GM18858 (cell line): ENCODE measurements around the gene DES.

ENCODE experiments used
- ATAC-seq: cut with Tn5 transposase; IDR thresholded peaks from one replicate; pipeline ENCODE4 v1.9.1; 2021; ENCODE audit not compliant: unreplicated experiment

Gene DES

DNA sequence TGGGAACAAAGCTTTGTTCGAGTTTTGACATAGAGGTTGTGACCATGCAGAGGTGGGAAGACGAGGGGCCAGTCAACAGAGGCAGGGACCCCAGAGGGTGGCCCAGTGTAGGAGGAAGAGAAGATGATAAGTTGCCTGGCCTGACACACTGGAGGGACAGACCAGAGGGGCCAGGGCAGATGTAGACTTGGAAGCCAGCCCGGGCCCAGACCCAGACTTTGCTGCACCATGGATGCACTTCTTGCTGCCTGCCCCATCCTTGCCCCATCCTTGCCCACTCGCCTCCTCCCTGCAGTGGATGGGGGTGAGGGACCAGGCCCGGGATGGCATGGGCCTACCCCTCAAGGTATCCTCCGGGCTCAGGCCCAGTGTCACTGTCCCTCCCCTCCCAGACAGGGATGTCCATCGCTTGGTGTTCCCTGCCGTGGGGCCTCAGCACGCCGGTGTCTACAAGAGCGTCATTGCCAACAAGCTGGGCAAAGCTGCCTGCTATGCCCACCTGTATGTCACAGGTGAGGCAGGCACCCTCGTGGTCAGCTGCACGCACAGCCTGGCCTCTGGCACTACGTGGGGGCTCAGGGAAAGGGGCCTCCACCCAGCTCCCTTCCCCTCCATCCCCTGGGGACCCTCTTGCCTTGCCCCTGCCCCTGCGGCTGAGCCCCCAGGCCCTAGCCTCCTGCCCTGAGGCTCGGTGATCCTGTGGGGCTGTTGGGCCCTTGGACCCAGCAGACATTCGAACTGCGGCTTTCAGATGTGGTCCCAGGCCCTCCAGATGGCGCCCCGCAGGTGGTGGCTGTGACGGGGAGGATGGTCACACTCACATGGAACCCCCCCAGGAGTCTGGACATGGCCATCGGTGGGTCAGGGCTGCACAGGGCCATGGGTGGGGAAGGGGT lies 53.5 kb downstream of the DES start:
- no peak for ATAC-seq

GRCh38 chr2:219472629-219473187 lies 54.5 kb downstream of the DES start:
- ATAC-seq: no peak

GRCh38 chr2:219473511-219473910 lies 55.3 kb downstream of the DES start:
- no peak for ATAC-seq

- no peak for ATAC-seq
These were observed 56.3 kb downstream of the DES start for GRCh38 chr2:219474285-219475060.

DNA sequence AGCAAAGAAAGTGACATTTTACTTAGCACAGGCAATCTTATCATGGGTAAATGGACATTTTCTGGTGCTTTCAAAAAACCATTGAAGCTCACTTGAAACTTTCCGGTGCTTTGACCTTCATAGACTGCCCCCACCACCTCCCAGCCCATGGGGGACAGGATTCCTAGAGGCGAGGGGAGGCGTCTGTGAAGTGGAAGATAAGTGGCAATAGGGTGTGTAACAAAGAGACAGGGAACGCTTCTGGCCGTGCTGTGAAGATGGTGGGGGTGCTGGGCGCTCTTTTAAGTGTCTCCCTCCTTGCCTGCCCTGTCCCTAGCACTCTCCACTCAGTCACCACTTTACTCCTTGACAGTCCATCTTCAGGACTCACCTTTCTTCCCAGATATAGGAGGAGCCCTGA lies 57.1 kb downstream of the DES start:
- no peak for ATAC-seq

DNA sequence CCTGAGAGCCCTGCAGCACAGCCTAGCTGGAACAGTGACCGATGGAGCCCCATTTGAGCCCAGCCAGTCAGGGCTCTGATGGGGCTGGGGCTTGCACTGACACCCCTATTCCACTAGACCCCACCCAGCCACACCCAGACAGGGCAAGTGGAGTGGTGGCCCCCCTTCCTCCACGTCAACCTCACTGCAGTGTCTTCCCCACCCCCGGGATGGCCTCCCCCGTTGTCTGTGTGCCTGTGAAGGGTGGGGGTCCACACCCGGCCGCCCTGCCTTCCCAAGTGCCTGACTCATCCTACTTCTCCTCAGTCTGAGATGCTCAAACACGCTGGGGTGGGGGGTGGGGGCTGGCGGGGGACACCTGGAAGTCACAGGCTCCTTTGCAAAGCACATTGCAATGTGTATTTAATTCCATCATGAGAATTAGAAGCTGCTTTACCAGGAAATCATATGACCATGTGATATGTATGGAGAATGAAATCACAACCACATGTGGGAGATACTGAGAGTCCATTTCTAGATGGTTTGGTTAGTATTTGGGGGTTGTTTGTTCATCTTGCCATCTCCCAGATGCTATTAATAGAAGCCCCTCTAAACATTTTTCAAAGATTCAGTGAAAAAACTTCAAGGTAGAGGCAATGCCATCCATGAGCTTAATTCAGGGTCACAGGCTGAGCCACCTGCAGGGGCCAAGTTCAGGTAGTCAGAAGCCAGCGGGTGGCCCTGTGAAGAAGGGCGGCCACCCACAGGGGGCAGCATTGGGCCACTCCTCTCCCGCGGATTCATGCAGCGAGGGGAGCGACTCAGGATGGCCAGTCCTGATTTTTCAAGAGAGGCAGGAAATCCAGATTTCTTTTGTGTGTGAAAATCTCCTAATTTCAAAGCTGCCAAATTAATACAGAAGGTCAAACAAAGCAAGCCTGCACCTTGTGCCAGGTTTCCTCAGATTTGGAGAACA lies 57.8 kb downstream of the DES start:
- no peak for ATAC-seq
